ENCODE results near the gene DYNLT4. TPM values are rescaled to one million over a fixed set of nuclear protein-coding genes. Genes with fewer than 3 reads are reported as not detected.

The DYNLT4 gene
- total and polyA plus RNA-seq, 2 of the 13 experiments (the other 11 are each of a cell fraction or from before 2014, with no cell fraction given) = 0.77 TPM; not detected in 1

GRCh38 chr1:44826375-44827196, 19.4 kb upstream of the DYNLT4 start (continued):
- TF ChIP-seq RXRB (CRISPR knock-in tag; IDR thresholded peaks at IDR 0.05; ENCODE audit: borderline replicate concordance) = peak; percentile 68; the same call in 1 of the 2 replicates
- peak in 1 of 2 experiments; percentile 30; a peak in 1 of 4 replicates for TF ChIP-seq NR2F1 (CRISPR knock-in tag; IDR thresholded peaks at IDR 0.05)
- peak; percentile 18; the same call in 1 of the 2 replicates for TF ChIP-seq ZNF792 (CRISPR knock-in tag; IDR thresholded peaks at IDR 0.05)
- TF ChIP-seq ZNF703 (CRISPR knock-in tag; IDR thresholded peaks at IDR 0.05; ENCODE audit: borderline replicate concordance) = no peak
- TF ChIP-seq ZNF780A (CRISPR knock-in tag; IDR thresholded peaks at IDR 0.05) = 0 out of 2 replicates have a peak, but pooled peaks have one; percentile 26
- TF ChIP-seq FOXJ3 (CRISPR knock-in tag; IDR thresholded peaks at IDR 0.05; ENCODE audit: borderline replicate concordance) = no peak
- peak; percentile 73 for TF ChIP-seq POLR2G (IDR thresholded peaks at IDR 0.05; ENCODE audit: low read depth, low read length)
- peak; percentile 41; the same call in 1 of the 2 replicates for TF ChIP-seq ZNF350 (CRISPR knock-in tag; IDR thresholded peaks at IDR 0.05; ENCODE audit: borderline replicate concordance, low read depth)
- TF ChIP-seq ZKSCAN5 (CRISPR knock-in tag; IDR thresholded peaks at IDR 0.05) = peak; percentile 60; the same call in 1 of the 2 replicates
- TF ChIP-seq, protein P1, sequence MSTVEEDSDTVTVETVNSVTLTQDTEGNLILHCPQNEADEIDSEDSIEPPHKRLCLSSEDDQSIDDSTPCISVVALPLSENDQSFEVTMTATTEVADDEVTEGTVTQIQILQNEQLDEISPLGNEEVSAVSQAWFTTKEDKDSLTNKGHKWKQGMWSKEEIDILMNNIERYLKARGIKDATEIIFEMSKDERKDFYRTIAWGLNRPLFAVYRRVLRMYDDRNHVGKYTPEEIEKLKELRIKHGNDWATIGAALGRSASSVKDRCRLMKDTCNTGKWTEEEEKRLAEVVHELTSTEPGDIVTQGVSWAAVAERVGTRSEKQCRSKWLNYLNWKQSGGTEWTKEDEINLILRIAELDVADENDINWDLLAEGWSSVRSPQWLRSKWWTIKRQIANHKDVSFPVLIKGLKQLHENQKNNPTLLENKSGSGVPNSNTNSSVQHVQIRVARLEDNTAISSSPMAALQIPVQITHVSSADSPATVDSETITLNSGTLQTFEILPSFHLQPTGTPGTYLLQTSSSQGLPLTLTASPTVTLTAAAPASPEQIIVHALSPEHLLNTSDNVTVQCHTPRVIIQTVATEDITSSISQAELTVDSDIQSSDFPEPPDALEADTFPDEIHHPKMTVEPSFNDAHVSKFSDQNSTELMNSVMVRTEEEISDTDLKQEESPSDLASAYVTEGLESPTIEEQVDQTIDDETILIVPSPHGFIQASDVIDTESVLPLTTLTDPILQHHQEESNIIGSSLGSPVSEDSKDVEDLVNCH (CRISPR knock-in tag; IDR thresholded peaks at IDR 0.05) = peak; percentile 69; the same call in 1 of the 2 replicates
- TF ChIP-seq ATRX (CRISPR knock-in tag; IDR thresholded peaks at IDR 0.05; ENCODE audit: borderline replicate concordance) = no peak
- peak; percentile 77 for TF ChIP-seq SAP130 (CRISPR knock-in tag; IDR thresholded peaks at IDR 0.05; ENCODE audit: low read depth)
- TF ChIP-seq SMARCC2 (IDR thresholded peaks at IDR 0.05) = no peak
- no peak for TF ChIP-seq MIXL1 (CRISPR knock-in tag; IDR thresholded peaks at IDR 0.05)
- TF ChIP-seq ZNF564 (CRISPR knock-in tag; IDR thresholded peaks at IDR 0.05) = peak; percentile 82
- no peak for TF ChIP-seq ZNF766 (CRISPR knock-in tag; IDR thresholded peaks at IDR 0.05; ENCODE audit: borderline replicate concordance)
- peak; percentile 37; the same call in 1 of the 2 replicates for TF ChIP-seq THRA (CRISPR knock-in tag; IDR thresholded peaks at IDR 0.05; ENCODE audit: borderline replicate concordance)
- peak; percentile 67 for TF ChIP-seq ZNF138 (CRISPR knock-in tag; IDR thresholded peaks at IDR 0.05; ENCODE audit: low read depth)
- peak; percentile 44; the same call in 1 of the 2 replicates for TF ChIP-seq SOX5 (CRISPR knock-in tag; IDR thresholded peaks at IDR 0.05; ENCODE audit: borderline replicate concordance)
- peak; percentile 59 for TF ChIP-seq TEAD3 (CRISPR knock-in tag; optimal IDR thresholded peaks at IDR 0.05; ENCODE audit: borderline replicate concordance)
- TF ChIP-seq ZNF570 (CRISPR knock-in tag; IDR thresholded peaks at IDR 0.05; ENCODE audit: borderline replicate concordance) = 0 out of 2 replicates have a peak, but pooled peaks have one; percentile 38
- 0 out of 2 replicates have a peak, but pooled peaks have one; percentile 50 for TF ChIP-seq ZNF296 (CRISPR knock-in tag; conservative IDR thresholded peaks at IDR 0.05)
- TF ChIP-seq POLR2AphosphoS5 (IDR thresholded peaks at IDR 0.05; ENCODE audit: low read depth, low read length) = peak; percentile 55; the same call in 1 of the 2 replicates
- TF ChIP-seq ZFAT (CRISPR knock-in tag; conservative IDR thresholded peaks at IDR 0.05) = no peak
- TF ChIP-seq MBNL3 (CRISPR knock-in tag; conservative IDR thresholded peaks at IDR 0.05) = no peak
- no peak; the same call in 1 of the 2 replicates for TF ChIP-seq MZF1 (CRISPR knock-in tag; IDR thresholded peaks at IDR 0.05; ENCODE audit: borderline replicate concordance)
- TF ChIP-seq CEBPB (IDR thresholded peaks at IDR 0.05; ENCODE audit: borderline replicate concordance, low read depth, low read length) = no peak
- TF ChIP-seq ZNF17 (CRISPR knock-in tag; IDR thresholded peaks at IDR 0.05) = 0 out of 2 replicates have a peak, but pooled peaks have one; percentile 35
